ENCODE measurements around the gene BTNL2. TPM values are rescaled to one million over a fixed set of nuclear protein-coding genes. Genes with fewer than 3 reads are reported as not detected.

BTNL2 gene
- not detected in 2 replicates for total RNA-seq

GRCh38 chr6:32406857-32407256 lies at the start of gene BTNL2:
BTNL2 (minus strand) TSS chr6:32407181; CDS start chr6:32407123, 58 bp downstream.

GRCh38 chr6:32439602-32440214 lies 32.7 kb upstream of the BTNL2 start, which contains the start of gene HLA-DRA:
HLA-DRA (plus strand) TSS chr6:32439887; CDS start chr6:32439951, 64 bp downstream.

GRCh38 chr6:32371803-32372202 lies 35.2 kb downstream of the BTNL2 start, which contains the start of gene TSBP1:
TSBP1 (minus strand) TSS chr6:32371903; CDS start chr6:32371706, 197 bp downstream.

Other genes with a start within 250 kb of the BTNL2 start
- gene EGFL8, start 242.6 kb downstream of the BTNL2 start, total RNA-seq, result 1.2 and 1.4 TPM in 2 replicates
- 19.3 and 28.4 TPM in 2 replicates for gene AGPAT1, start 231.1 kb downstream of the BTNL2 start, total RNA-seq
- gene RNF5, start 228.8 kb downstream of the BTNL2 start, total RNA-seq, result 14.9 and 24.6 TPM in 2 replicates
- gene AGER, start 222.9 kb downstream of the BTNL2 start, total RNA-seq, result 0.23 TPM in 1 of 2 replicates, not detected in the other
- gene PBX2, start 217.0 kb downstream of the BTNL2 start, total RNA-seq, result 36.2 and 58.1 TPM in 2 replicates
- 0.59 and 1.2 TPM in 2 replicates for gene GPSM3, start 214.5 kb downstream of the BTNL2 start, total RNA-seq
- 0.42 and 1.5 TPM in 2 replicates for gene NOTCH4, start 183.1 kb downstream of the BTNL2 start, total RNA-seq
- not detected in 2 replicates for gene TSBP1, start 35.3 kb downstream of the BTNL2 start, total RNA-seq
- not detected in 2 replicates for gene HLA-DRA, start 32.7 kb upstream of the BTNL2 start, total RNA-seq
- 0.09 TPM in 1 of 2 replicates, not detected in the other for gene HLA-DRB5, start 123.1 kb upstream of the BTNL2 start, total RNA-seq
- gene HLA-DRB1, start 182.7 kb upstream of the BTNL2 start, total RNA-seq, result not detected in 2 replicates
- gene HLA-DQA1, start 230.2 kb upstream of the BTNL2 start, total RNA-seq, result not detected in 2 replicates

Data from smooth muscle cell of the umbilical artery (primary cell).